ENCODE data around the gene GSTP1.
A peak's percentile ranks its signal among the peaks of the same experiment; 100 is the strongest.

The GSTP1 gene

GRCh38 chr11:67581469-67581868 is 2.1 kb upstream of the GSTP1 start:
- TF ChIP-seq CTCF (conservative IDR thresholded peaks at IDR 0.05; ENCODE audit: low read depth, low read length) = no peak
- no peak overlapping the region for H3K4me3 ChIP-seq (ENCODE audit: low read length)
- no peak for DNase-seq (ENCODE audit: low read depth)

GRCh38 chr11:67582011-67582410 is 1.6 kb upstream of the GSTP1 start:
- DNase-seq (ENCODE audit: low read depth) = no peak

GRCh38 chr11:67584205-67584880 is 731 bp downstream of the GSTP1 start:
- TF ChIP-seq CTCF (conservative IDR thresholded peaks at IDR 0.05; ENCODE audit: low read depth, low read length) = peak; percentile 0
- H3K4me3 ChIP-seq (ENCODE audit: low read length) = peak overlapping the region; percentile 83
- peak; percentile 29 for DNase-seq (ENCODE audit: low read depth)

More at GRCh38 chr11:67582011-67582410, 1.6 kb upstream of the GSTP1 start:
- no peak overlapping the region for H3K4me3 ChIP-seq (ENCODE audit: low read length)
- TF ChIP-seq CTCF (conservative IDR thresholded peaks at IDR 0.05; ENCODE audit: low read depth, low read length) = no peak

DNA sequence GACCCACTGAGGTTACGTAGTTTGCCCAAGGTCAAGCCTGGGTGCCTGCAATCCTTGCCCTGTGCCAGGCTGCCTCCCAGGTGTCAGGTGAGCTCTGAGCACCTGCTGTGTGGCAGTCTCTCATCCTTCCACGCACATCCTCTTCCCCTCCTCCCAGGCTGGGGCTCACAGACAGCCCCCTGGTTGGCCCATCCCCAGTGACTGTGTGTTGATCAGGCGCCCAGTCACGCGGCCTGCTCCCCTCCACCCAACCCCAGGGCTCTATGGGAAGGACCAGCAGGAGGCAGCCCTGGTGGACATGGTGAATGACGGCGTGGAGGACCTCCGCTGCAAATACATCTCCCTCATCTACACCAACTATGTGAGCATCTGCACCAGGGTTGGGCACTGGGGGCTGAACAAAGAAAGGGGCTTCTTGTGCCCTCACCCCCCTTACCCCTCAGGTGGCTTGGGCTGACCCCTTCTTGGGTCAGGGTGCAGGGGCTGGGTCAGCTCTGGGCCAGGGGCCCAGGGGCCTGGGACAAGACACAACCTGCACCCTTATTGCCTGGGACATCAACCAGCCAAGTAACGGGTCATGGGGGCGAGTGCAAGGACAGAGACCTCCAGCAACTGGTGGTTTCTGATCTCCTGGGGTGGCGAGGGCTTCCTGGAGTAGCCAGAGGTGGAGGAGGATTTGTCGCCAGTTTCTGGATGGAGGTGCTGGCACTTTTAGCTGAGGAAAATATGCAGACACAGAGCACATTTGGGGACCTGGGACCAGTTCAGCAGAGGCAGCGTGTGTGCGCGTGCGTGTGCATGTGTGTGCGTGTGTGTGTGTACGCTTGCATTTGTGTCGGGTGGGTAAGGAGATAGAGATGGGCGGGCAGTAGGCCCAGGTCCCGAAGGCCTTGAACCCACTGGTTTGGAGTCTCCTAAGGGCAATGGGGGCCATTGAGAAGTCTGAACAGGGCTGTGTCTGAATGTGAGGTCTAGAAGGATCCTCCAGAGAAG is 1.6 kb downstream of the GSTP1 start:
- peak overlapping the region; percentile 83 for H3K4me3 ChIP-seq (ENCODE audit: low read length)
- peak; percentile 47 for DNase-seq (ENCODE audit: low read depth)
- TF ChIP-seq CTCF (conservative IDR thresholded peaks at IDR 0.05; ENCODE audit: low read depth, low read length) = peak; percentile 43

GRCh38 chr11:67585911-67586310 is 2.3 kb downstream of the GSTP1 start:
- no peak for TF ChIP-seq CTCF (conservative IDR thresholded peaks at IDR 0.05; ENCODE audit: low read depth, low read length)
- H3K4me3 ChIP-seq (ENCODE audit: low read length) = peak overlapping the region; percentile 83

DNA sequence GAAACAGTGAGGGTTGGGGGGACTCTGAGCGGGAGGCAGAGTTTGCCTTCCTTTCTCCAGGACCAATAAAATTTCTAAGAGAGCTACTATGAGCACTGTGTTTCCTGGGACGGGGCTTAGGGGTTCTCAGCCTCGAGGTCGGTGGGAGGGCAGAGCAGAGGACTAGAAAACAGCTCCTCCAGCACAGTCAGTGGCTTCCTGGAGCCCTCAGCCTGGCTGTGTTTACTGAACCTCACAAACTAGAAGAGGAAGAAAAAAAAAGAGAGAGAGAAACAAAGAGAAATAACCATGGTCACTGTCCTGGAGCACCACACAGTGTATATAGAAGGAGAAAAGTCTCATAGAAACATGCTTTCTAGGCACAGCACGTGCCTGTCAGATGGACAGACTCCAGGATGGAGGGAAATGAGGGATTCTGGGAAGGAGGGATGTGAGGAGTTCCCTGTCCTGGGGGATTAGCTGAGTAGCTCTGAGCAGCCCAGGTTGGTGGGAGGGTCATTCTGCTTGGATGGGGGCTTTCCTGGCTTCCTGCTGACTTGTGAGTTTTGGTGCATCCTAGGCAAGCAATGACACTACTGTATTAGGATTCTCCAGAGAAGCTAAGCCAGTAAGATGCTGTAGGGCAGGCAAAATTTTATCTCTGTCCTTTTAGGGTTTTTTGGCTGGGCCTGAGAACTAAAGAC is 3.1 kb downstream of the GSTP1 start:
- no peak for DNase-seq (ENCODE audit: low read depth)
- no peak overlapping the region for H3K4me3 ChIP-seq (ENCODE audit: low read length)
- no peak for TF ChIP-seq CTCF (conservative IDR thresholded peaks at IDR 0.05; ENCODE audit: low read depth, low read length)

More at GRCh38 chr11:67585911-67586310, 2.3 kb downstream of the GSTP1 start:
- DNase-seq (ENCODE audit: low read depth) = no peak
